Vagina (tissue), 2 donors: ENCODE data around the gene MYOD1.

Experiments
- POLR2AphosphoS5 ChIP-seq, 2 donors: sonication (generic); formaldehyde crosslinking; IDR thresholded peaks; one replicate each; pipeline ENCODE4 v1.9.0; 2017; ENCODE audit warnings: antibody characterized with exemption in 2 of 2, mild to moderate bottlenecking in 2 of 2, low read depth in 1 of 2; ENCODE audit not compliant: insufficient read depth in 1 of 2
- TF ChIP-seq, protein P1 (sequence below), 3 experiments: fragments of 450-650 bp in 2 of 3; fragments of 200-600 bp in 1 of 3; sonication (generic) in 1 of 3; IDR thresholded peaks; one replicate each; pipeline ENCODE4 v1.5.1; 2017 to 2019; ENCODE audit warnings: antibody characterized with exemption in 3 of 3, mild to moderate bottlenecking in 2 of 3, moderate library complexity in 2 of 3

DNA sequence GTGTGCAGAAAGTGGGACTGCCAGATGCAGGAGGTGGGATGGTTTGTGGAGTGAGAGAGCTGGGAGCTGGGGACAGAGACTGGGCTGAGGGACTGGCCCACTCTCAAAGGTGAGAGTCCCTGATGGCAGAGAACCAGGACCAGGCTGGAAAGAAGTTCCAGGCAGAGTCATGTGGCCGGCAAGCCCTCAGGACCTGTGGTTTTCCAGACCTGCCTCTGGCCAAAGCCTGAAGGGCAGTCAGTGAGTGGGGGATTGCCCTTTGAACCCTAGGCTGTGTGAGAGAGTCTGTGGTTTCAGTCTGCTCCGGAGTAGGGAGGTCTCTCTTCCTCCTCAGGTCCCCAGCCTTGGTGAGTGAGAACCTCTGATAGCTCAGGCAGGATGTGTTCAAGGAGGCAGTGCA lies 32.2 kb downstream of the MYOD1 start:
- TF ChIP-seq, protein P1, sequence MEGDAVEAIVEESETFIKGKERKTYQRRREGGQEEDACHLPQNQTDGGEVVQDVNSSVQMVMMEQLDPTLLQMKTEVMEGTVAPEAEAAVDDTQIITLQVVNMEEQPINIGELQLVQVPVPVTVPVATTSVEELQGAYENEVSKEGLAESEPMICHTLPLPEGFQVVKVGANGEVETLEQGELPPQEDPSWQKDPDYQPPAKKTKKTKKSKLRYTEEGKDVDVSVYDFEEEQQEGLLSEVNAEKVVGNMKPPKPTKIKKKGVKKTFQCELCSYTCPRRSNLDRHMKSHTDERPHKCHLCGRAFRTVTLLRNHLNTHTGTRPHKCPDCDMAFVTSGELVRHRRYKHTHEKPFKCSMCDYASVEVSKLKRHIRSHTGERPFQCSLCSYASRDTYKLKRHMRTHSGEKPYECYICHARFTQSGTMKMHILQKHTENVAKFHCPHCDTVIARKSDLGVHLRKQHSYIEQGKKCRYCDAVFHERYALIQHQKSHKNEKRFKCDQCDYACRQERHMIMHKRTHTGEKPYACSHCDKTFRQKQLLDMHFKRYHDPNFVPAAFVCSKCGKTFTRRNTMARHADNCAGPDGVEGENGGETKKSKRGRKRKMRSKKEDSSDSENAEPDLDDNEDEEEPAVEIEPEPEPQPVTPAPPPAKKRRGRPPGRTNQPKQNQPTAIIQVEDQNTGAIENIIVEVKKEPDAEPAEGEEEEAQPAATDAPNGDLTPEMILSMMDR (IDR thresholded peaks at IDR 0.05), result no peak
- TF ChIP-seq POLR2AphosphoS5 (IDR thresholded peaks at IDR 0.05; ENCODE audit: insufficient read depth in 1 of 2, low read depth in 1 of 2), result no peak
